22Rv1 (cell line): ENCODE data around the gene MRGPRX2.

Experiments used
- ZFX ChIP-seq: fragments of 450-650 bp; IDR thresholded peaks from 2 replicates; pipeline ENCODE4 v1.6.1; 2017; ENCODE audit warnings: antibody characterized with exemption, borderline replicate concordance
- TF ChIP-seq, protein P1 (sequence below): fragments of 450-650 bp; IDR thresholded peaks from 2 replicates; pipeline ENCODE4 v1.5.1; 2017; ENCODE audit warnings: mild to moderate bottlenecking

DNA sequence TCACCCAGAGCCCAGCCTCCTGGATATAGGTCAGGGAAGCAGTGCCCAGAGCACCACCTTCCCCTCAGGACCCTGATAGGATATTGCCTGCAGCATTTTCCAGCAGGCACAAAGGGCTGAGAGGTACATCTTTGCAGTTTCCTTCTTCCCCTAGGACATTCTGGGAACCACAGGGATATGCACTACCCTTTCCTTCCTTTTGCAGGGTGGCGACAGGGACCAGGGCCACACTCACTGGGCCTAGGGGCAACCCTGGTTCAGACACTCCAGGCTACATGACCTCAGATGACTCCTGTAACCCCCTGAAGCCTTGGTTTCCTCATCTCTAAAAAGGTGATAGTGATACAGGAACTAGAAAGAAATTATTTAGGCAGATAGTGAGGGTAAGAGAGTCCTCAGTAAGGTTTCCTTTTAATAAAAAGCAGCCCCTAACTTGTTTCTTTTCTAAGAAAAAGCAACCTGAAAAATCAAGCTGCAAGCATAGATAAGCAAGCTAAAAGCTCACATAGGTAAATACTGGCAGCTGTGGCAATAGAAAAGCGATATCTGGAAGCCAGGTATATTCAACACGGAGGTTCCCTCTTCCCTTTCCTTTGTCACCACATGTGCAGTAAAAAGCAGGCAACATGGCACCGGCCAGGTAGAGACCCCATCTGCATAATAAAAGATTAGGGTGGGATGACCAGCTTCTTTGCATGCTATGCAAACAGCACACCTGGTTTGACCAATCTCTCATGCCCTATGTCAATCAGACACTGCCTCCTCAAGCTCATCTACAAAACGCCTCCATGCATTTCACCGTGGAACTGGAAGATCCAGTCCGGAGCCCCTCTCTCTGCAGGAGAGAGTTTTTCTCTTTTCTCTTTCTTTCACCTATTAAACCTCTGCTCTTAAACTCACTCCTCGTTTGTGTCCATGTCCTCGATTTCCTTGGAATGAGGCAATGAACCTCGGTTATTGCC lies 13.2 kb upstream of the MRGPRX2 start:
- TF ChIP-seq, protein P1, sequence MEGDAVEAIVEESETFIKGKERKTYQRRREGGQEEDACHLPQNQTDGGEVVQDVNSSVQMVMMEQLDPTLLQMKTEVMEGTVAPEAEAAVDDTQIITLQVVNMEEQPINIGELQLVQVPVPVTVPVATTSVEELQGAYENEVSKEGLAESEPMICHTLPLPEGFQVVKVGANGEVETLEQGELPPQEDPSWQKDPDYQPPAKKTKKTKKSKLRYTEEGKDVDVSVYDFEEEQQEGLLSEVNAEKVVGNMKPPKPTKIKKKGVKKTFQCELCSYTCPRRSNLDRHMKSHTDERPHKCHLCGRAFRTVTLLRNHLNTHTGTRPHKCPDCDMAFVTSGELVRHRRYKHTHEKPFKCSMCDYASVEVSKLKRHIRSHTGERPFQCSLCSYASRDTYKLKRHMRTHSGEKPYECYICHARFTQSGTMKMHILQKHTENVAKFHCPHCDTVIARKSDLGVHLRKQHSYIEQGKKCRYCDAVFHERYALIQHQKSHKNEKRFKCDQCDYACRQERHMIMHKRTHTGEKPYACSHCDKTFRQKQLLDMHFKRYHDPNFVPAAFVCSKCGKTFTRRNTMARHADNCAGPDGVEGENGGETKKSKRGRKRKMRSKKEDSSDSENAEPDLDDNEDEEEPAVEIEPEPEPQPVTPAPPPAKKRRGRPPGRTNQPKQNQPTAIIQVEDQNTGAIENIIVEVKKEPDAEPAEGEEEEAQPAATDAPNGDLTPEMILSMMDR, result no peak
- TF ChIP-seq ZFX, result no peak
